Thoracic aorta (tissue), 2 donors: ENCODE measurements around the gene CHKA. TPM values are rescaled to one million over a fixed set of nuclear protein-coding genes. Genes with fewer than 3 reads are reported as not detected.

ENCODE experiments used
- ATAC-seq: fragments of 150-250 bp; one replicate; pipeline ENCODE4 v1.8.0; 2017; ENCODE audit warnings: low read depth; ENCODE audit not compliant: insufficient number of reproducible peaks, low FRiP score
- DNase-seq: peaks from one replicate; pipeline ENCODE4 v3.0.0-alpha.2; 2020; ENCODE audit warnings: low spot score
- H3K27ac ChIP-seq, 2 donors: fragments of 200-600 bp; sonication (generic); 1 replicate in 1 of 2; 2 replicates in 1 of 2; pipeline ENCODE4 v1.5.1; 2016; ENCODE audit warnings: mild to moderate bottlenecking in 2 of 2, moderate library complexity in 2 of 2
- H3K27me3 ChIP-seq: fragments of 200-600 bp; sonication (generic); replicated peaks from 2 replicates; pipeline ENCODE4 v1.6.0; 2016; ENCODE audit warnings: mild to moderate bottlenecking; ENCODE audit not compliant: insufficient read depth
- H3K36me3 ChIP-seq: fragments of 200-600 bp; sonication (generic); one replicate; pipeline ENCODE4 v1.5.1; 2016
- H3K4me1 ChIP-seq, 2 donors: fragments of 200-600 bp; sonication (generic); 1 replicate in 1 of 2; 2 replicates in 1 of 2; pipeline versions ENCODE4 v1.5.1 to v1.6.0; 2016; ENCODE audit warnings: low read depth in 2 of 2, mild to moderate bottlenecking in 1 of 2; ENCODE audit not compliant: control insufficient read depth in 1 of 2
- H3K4me3 ChIP-seq: fragments of 200-600 bp; sonication (generic); 2 replicates; pipeline ENCODE4 v1.5.1; 2016; ENCODE audit warnings: mild to moderate bottlenecking
- H3K9me3 ChIP-seq: fragments of 200-600 bp; sonication (generic); 2 replicates; pipeline ENCODE4 v1.5.1; 2016
- CTCF ChIP-seq: fragments of 200-600 bp; sonication (generic); IDR thresholded peaks from one replicate; pipeline ENCODE4 v1.5.1; 2019; ENCODE audit warnings: antibody characterized with exemption
- total RNA-seq, 2 donors: library from RNA; depleted of rRNA; stranded (reverse); fragments of >200 nt; gene quantifications; one replicate each; pipeline versions ENCODE4 v1.1.0 to v1.2.3, GENCODE V29; 2016

The CHKA gene
- total RNA-seq, 2 donors from 2014 or later, result 12.5 to 22.2 TPM

- H3K36me3 ChIP-seq, result no peaks in the 10 kb centered on the region
- no peaks in the 10 kb centered on the region for H3K27me3 ChIP-seq
- DNase-seq (no peak), ATAC-seq (no peak)
- no peaks in the 10 kb centered on the region for H3K4me1 ChIP-seq
- no peaks in the 10 kb centered on the region for H3K9me3 ChIP-seq
- TF ChIP-seq CTCF, result no peak
- no peak overlapping the region for H3K27ac ChIP-seq
- no peak overlapping the region for H3K4me3 ChIP-seq
Measured at GRCh38 chr11:68082481-68082880, 38.7 kb downstream of the CHKA start.

GRCh38 chr11:68081691-68082090 is 39.5 kb downstream of the CHKA start:
- ATAC-seq (no peak), DNase-seq (no peak)
- no peak for TF ChIP-seq CTCF
- H3K4me1 ChIP-seq, result no peaks in the 10 kb centered on the region
- H3K4me3 ChIP-seq, result no peak overlapping the region
- no peaks in the 10 kb centered on the region for H3K36me3 ChIP-seq
- no peaks in the 10 kb centered on the region for H3K9me3 ChIP-seq
- no peaks in the 10 kb centered on the region for H3K27me3 ChIP-seq
- H3K27ac ChIP-seq, result no peak overlapping the region

- no peak overlapping the region for H3K27ac ChIP-seq
- ATAC-seq (no peak), DNase-seq (no peak)
- H3K27me3 ChIP-seq, result no peaks in the 10 kb centered on the region
- TF ChIP-seq CTCF, result no peak
- no peak overlapping the region for H3K4me3 ChIP-seq
- no peaks in the 10 kb centered on the region for H3K9me3 ChIP-seq
- H3K4me1 ChIP-seq, result no peaks in the 10 kb centered on the region
- no peaks in the 10 kb centered on the region for H3K36me3 ChIP-seq
Measured at GRCh38 chr11:68080860-68081259, 40.3 kb downstream of the CHKA start.

GRCh38 chr11:68077617-68078582 is 43.3 kb downstream of the CHKA start:
- Histone ChIP-seq H3K27ac (no peak overlapping the region), H3K36me3 (no peaks in the 10 kb centered on the region), H3K4me1 (no peaks in the 10 kb centered on the region)

More at GRCh38 chr11:68077617-68078582, 43.3 kb downstream of the CHKA start:
- Histone ChIP-seq H3K27me3 (no peaks in the 10 kb centered on the region), H3K9me3 (no peaks in the 10 kb centered on the region), H3K4me3 (no peak overlapping the region)
- no peak for DNase-seq
- no peak for ATAC-seq
- TF ChIP-seq CTCF, result no peak
